Stomach (tissue), 9 donors: ENCODE measurements around the gene ZMYND8. TPM values are rescaled to one million over a fixed set of nuclear protein-coding genes. Genes with fewer than 3 reads are reported as not detected.

Experiments used
- DNase-seq, 2 donors: peaks; one replicate each; pipeline versions ENCODE4 v3.0.0 to v3.0.0-alpha.2; 2013 to 2019
- H3K27ac ChIP-seq, 5 donors: fragments of 200-600 bp in 4 of 5; sonication (generic) in 4 of 5; one replicate each; pipeline ENCODE4 v1.5.1; 2013 to 2019; ENCODE audit warnings: mild to moderate bottlenecking in 1 of 5, moderate library complexity in 1 of 5
- H3K27me3 ChIP-seq, 3 donors: fragments of 200-600 bp; sonication (generic); one replicate each; pipeline ENCODE4 v1.5.1; 2017 to 2019; ENCODE audit warnings: mixed run types in 1 of 3
- H3K36me3 ChIP-seq, 4 donors: fragments of 200-600 bp; sonication (generic); 1 replicate in 3 of 4; 2 replicates in 1 of 4; pipeline ENCODE4 v1.5.1; 2016 to 2019
- H3K4me1 ChIP-seq, 4 donors: fragments of 200-600 bp; sonication (generic); one replicate each; pipeline ENCODE4 v1.5.1; 2016 to 2019
- H3K4me3 ChIP-seq, 4 donors: fragments of 200-600 bp; sonication (generic) in 3 of 4; one replicate each; pipeline ENCODE4 v1.5.1; 2016 to 2019; ENCODE audit warnings: mild to moderate bottlenecking in 1 of 4
- H3K9me3 ChIP-seq, 4 donors: fragments of 200-600 bp; sonication (generic); one replicate each; pipeline ENCODE4 v1.5.1; 2016 to 2019
- EP300 ChIP-seq: sonication (generic); formaldehyde crosslinking; IDR thresholded peaks from one replicate; pipeline ENCODE4 v1.6.1; 2017; ENCODE audit warnings: antibody characterized with exemption
- POLR2A ChIP-seq, 4 donors: fragments of 450-650 bp; IDR thresholded peaks; one replicate each; pipeline ENCODE4 v1.6.1; 2016; ENCODE audit warnings: antibody characterized with exemption in 4 of 4, control low read depth in 2 of 4, mild to moderate bottlenecking in 1 of 4, moderate library complexity in 1 of 4
- POLR2AphosphoS5 ChIP-seq, 3 donors: sonication (generic); formaldehyde crosslinking; IDR thresholded peaks; one replicate each; pipeline ENCODE4 v1.6.1; 2016; ENCODE audit warnings: antibody characterized with exemption in 3 of 3
- WGBS, 5 donors: extraction: QIAGEN DNeasy Blood & Tissue Kit in 3 of 5; methylation state at CpG; one replicate each; pipeline versions ENCODE4 v1.1.5 to v1.1.7; 2013 to 2018; 5-methylcytosine and 5-hydroxymethylcytosine counted together
- intact Hi-C: fragments of 100-400 bp; cut with DNase I; formaldehyde crosslinking; loops from one replicate; pipeline ENCODE4 v1.15.1; 2023; ENCODE audit warnings: low total_unique reads
- polyA plus RNA-seq, 3 donors: library from polyadenylated mRNA; stranded (reverse); fragments of 200-250 nt; gene quantifications; one replicate each; pipeline ENCODE4 v1.2.3, GENCODE V29; 2013
- total RNA-seq, 5 donors: library from RNA; depleted of rRNA; stranded (reverse); fragments of >200 nt; gene quantifications; one replicate each; pipeline versions ENCODE4 v1.1.0 to v1.2.3, GENCODE V29; 2014 to 2016
- TF ChIP-seq, protein P1 (sequence below), 7 experiments: fragments of 450-650 bp in 4 of 7; fragments of 200-600 bp in 3 of 7; sonication (generic) in 3 of 7; IDR thresholded peaks; one replicate each; pipeline ENCODE4 v1.5.1; 2016 to 2019; ENCODE audit warnings: antibody characterized with exemption in 7 of 7, control low read depth in 2 of 7, mild to moderate bottlenecking in 1 of 7
- donor health status: healthy with polysubstance abuse.
- donor health status: Bipolar disorder and iron deficiency.
- donor health status: healthy.

ZMYND8 gene
- total and polyA plus RNA-seq, 8 donors: 9.2 to 82.6 (median 39.4) TPM

DNA sequence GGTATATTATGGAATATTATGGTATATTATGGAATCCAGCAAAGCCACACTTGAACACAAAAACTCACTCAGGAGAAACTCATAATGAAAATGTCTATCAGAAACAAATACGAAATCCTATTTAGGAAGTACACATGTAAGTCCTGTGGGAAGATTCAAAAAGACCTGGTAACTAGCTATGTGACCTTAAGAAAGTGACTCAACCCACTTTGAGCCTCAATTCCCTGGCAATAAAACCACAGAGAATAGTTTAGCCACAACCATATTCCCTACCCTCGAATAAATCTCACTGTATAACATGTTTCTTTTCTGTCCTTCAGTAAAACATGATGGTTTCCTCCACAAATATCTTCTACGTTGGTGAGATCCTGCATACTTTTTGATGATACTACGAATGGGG lies 56.4 kb downstream of the ZMYND8 start:
- no peak for DNase-seq
- Histone ChIP-seq H3K4me1 (peaks cover 23 to 40% (median 30%) of the 10 kb centered on the region in 4 donors), H3K9me3 (no peaks in the 10 kb centered on the region), H3K27me3 (no peaks in the 10 kb centered on the region), H3K27ac (no peak overlapping the region), H3K36me3 (peaks cover 17 to 74% (median 67%) of the 10 kb centered on the region in 4 donors), H3K4me3 (no peak overlapping the region)
- intact Hi-C loops: no loop called here
- TF ChIP-seq POLR2A (IDR thresholded peaks at IDR 0.05) (no peak), POLR2AphosphoS5 (IDR thresholded peaks at IDR 0.05) (no peak), EP300 (no peak)
- TF ChIP-seq, protein P1, sequence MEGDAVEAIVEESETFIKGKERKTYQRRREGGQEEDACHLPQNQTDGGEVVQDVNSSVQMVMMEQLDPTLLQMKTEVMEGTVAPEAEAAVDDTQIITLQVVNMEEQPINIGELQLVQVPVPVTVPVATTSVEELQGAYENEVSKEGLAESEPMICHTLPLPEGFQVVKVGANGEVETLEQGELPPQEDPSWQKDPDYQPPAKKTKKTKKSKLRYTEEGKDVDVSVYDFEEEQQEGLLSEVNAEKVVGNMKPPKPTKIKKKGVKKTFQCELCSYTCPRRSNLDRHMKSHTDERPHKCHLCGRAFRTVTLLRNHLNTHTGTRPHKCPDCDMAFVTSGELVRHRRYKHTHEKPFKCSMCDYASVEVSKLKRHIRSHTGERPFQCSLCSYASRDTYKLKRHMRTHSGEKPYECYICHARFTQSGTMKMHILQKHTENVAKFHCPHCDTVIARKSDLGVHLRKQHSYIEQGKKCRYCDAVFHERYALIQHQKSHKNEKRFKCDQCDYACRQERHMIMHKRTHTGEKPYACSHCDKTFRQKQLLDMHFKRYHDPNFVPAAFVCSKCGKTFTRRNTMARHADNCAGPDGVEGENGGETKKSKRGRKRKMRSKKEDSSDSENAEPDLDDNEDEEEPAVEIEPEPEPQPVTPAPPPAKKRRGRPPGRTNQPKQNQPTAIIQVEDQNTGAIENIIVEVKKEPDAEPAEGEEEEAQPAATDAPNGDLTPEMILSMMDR (IDR thresholded peaks at IDR 0.05): no peak
- 90 to 97% (median 92%) methylated on average over 4 of the region's 4 CpGs for WGBS, 5 donors

DNA sequence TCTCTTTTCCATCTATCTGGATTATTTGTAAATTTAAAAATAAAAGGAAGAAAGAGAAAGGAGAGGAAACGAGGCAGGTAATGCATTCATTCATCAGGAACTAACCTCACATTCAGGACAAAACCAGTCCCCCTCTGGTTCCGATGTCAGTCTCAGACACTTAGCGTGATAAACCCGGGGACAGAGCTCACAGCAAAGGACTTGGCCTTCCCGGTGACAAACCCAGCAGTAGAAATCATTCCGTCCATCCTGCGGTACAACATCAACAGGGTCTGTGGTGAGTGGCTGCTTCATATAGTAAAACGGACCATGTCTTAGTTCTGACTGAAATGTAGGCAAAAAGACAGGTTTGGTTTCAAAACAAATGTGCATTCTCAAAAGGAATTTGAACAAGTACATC lies 57.9 kb downstream of the ZMYND8 start:
- no peaks in the 10 kb centered on the region for H3K9me3 ChIP-seq
- no peak for DNase-seq
- no peak overlapping the region for H3K27ac ChIP-seq
- H3K36me3 ChIP-seq: peaks cover 27 to 88% (median 80%) of the 10 kb centered on the region in 4 donors
- no peak overlapping the region for H3K4me3 ChIP-seq
- TF ChIP-seq, protein P1 (IDR thresholded peaks at IDR 0.05): no peak
- TF ChIP-seq EP300 (no peak), POLR2AphosphoS5 (IDR thresholded peaks at IDR 0.05) (no peak), POLR2A (IDR thresholded peaks at IDR 0.05) (no peak)
- WGBS, 5 donors: 87 to 90% (median 88%) methylated on average over 8 of the region's 8 CpGs
- H3K4me1 ChIP-seq: peaks cover 8 to 25% (median 18%) of the 10 kb centered on the region in 4 donors
- no peaks in the 10 kb centered on the region for H3K27me3 ChIP-seq
- intact Hi-C loops: loop anchor here (10.0 kb wide), 1 partner anchor 76 kb away; no protein-coding TSS in a partner anchor

DNA sequence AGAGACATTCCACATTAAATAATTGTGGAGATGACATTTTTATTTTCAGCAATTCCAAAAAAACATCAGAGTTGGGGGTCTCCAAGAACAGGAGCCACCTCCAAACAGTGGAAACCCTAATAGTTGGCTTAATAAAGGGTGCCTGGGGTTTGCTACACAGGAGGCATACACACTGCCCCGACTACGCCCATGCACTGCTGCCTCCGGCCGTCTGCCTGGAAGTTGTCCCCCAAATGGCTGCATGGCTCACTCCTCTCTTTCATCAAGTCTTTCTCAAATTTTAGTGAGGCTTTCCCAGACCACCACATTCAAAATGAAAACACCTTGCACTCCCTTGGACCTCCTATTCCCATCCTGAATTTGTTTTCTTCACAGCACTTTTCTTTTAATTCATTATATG lies 58.8 kb downstream of the ZMYND8 start:
- Histone ChIP-seq H3K4me1 (peaks cover 0 to 16% (median 9%) of the 10 kb centered on the region in 4 donors), H3K27me3 (no peaks in the 10 kb centered on the region), H3K27ac (no peak overlapping the region), H3K36me3 (peaks cover 28 to 96% (median 84%) of the 10 kb centered on the region in 4 donors), H3K4me3 (no peak overlapping the region), H3K9me3 (no peaks in the 10 kb centered on the region)
- no peak for DNase-seq
- WGBS, 5 donors: 84 to 89% (median 86%) methylated on average over 4 of the region's 4 CpGs
- TF ChIP-seq POLR2AphosphoS5 (IDR thresholded peaks at IDR 0.05) (no peak), EP300 (no peak), POLR2A (IDR thresholded peaks at IDR 0.05) (no peak)
- TF ChIP-seq, protein P1 (IDR thresholded peaks at IDR 0.05): no peak
- intact Hi-C loops: loop anchor here (10.0 kb wide), 1 partner anchor 77 kb away; no protein-coding TSS in a partner anchor

DNA sequence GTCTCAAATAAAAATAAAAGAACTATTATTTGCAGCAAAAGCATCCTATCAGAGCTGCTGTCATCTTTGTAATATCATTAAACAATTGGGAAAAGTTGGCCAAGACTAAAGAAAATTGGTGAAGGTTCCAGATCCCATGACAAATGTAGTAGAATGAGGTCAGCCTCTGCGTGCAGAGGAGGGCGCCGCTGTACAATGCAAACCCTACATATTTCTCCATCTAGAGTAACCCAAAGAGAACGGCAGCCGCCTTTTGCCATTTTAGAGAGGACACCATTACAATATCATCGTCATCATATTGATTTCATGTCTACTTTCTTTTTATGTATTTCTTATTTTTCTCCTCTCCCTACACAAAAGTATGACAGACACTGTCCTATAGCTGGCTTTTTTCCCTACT lies 59.5 kb downstream of the ZMYND8 start:
- peak in 1 of 2 donors; percentile 54 for DNase-seq
- Histone ChIP-seq H3K27me3 (no peaks in the 10 kb centered on the region), H3K4me3 (no peak overlapping the region), H3K4me1 (peaks cover 0 to 12% (median 7%) of the 10 kb centered on the region in 4 donors), H3K36me3 (peaks cover 28 to 96% (median 86%) of the 10 kb centered on the region in 4 donors), H3K27ac (no peak overlapping the region), H3K9me3 (no peaks in the 10 kb centered on the region)
- TF ChIP-seq POLR2AphosphoS5 (IDR thresholded peaks at IDR 0.05) (no peak), EP300 (no peak), POLR2A (IDR thresholded peaks at IDR 0.05) (no peak)
- TF ChIP-seq, protein P1 (IDR thresholded peaks at IDR 0.05): peak in 1 of 7 experiments; percentile 5
- 78 to 88% (median 86%) methylated on average over 6 of the region's 6 CpGs for WGBS, 5 donors
- intact Hi-C loops: loop anchor here (10.0 kb wide), 1 partner anchor 78 kb away; no protein-coding TSS in a partner anchor
